Renal pelvis (tissue), 12 donors: ENCODE data around the gene PPP1R37. TPM values are rescaled to one million over a fixed set of nuclear protein-coding genes. Genes with fewer than 3 reads are reported as not detected.

Source experiments
- DNase-seq: peaks from one replicate; pipeline ENCODE4 v3.0.0-alpha.2; 2013
- long read RNA-seq, 16 experiments: transcript quantifications; one replicate each; lab custom pipeline, GENCODE V29; 2026
- polyA plus RNA-seq, 3 donors: library from polyadenylated mRNA; unstranded; fragments of 120-200 nt; gene quantifications; one replicate each; pipeline ENCODE4 v1.2.1, GENCODE V29; 2013; ENCODE audit not compliant: insufficient read length in 3 of 3

PPP1R37 gene
- 10 to 100 TPM; 31.8 to 37.5 (median 35.4) TPM for polyA plus RNA-seq
- long read RNA-seq, donor 1, transcript PPP1R37-201 (13 exons, 3,163 nt) = major isoform, 11 of 15 reads
- long read RNA-seq, donor 1, partial matches to known transcripts = 0 of 15 reads
- long read RNA-seq, donor 1, other reads (novel, unspliced or antisense) = 0 of 15 reads
- long read RNA-seq, donor 2, transcript PPP1R37-201 (13 exons, 3,163 nt) = major isoform, 7 of 10 reads
- long read RNA-seq, donor 2, partial matches to known transcripts = 0 of 10 reads
- long read RNA-seq, donor 2, other reads (novel, unspliced or antisense) = 0 of 10 reads
- long read RNA-seq, donor 3, transcript PPP1R37-204 (3 exons, 1,719 nt) = major isoform, 5 of 31 reads
- long read RNA-seq, donor 3, transcript PPP1R37-201 (13 exons, 3,163 nt) = major isoform, 5 of 31 reads
- long read RNA-seq, donor 3, partial matches to known transcripts = 21 of 31 reads
- long read RNA-seq, donor 3, other reads (novel, unspliced or antisense) = 0 of 31 reads
- long read RNA-seq, donor 4, transcript PPP1R37-201 (13 exons, 3,163 nt) = major isoform, 5 of 6 reads
- long read RNA-seq, donor 4, partial matches to known transcripts = 0 of 6 reads
- long read RNA-seq, donor 4, other reads (novel, unspliced or antisense) = 0 of 6 reads
- long read RNA-seq, donor 5, partial matches to known transcripts = 0 of 5 reads
- long read RNA-seq, donor 5, other reads (novel, unspliced or antisense) = 0 of 5 reads
- long read RNA-seq, donor 6, partial matches to known transcripts = 0 of 4 reads
- long read RNA-seq, donor 6, other reads (novel, unspliced or antisense) = 0 of 4 reads
- long read RNA-seq, donor 7, transcript PPP1R37-201 (13 exons, 3,163 nt) = major isoform, 6 of 44 reads
- long read RNA-seq, donor 7, partial matches to known transcripts = 34 of 44 reads
- long read RNA-seq, donor 7, other reads (novel, unspliced or antisense) = 0 of 44 reads
- long read RNA-seq, donor 8, partial matches to known transcripts = 5 of 8 reads
- long read RNA-seq, donor 8, other reads (novel, unspliced or antisense) = 0 of 8 reads
- long read RNA-seq, donor 9, transcript PPP1R37-201 (13 exons, 3,163 nt) = major isoform, 7 of 12 reads
- long read RNA-seq, donor 9, transcript PPP1R37-204 (3 exons, 1,719 nt) = minor isoform, 5 of 12 reads
- long read RNA-seq, donor 9, partial matches to known transcripts = 0 of 12 reads
- long read RNA-seq, donor 9, other reads (novel, unspliced or antisense) = 0 of 12 reads
- long read RNA-seq, donor 10, transcript PPP1R37-201 (13 exons, 3,163 nt) = major isoform, 5 of 30 reads
- long read RNA-seq, donor 10, partial matches to known transcripts = 22 of 30 reads
- long read RNA-seq, donor 10, other reads (novel, unspliced or antisense) = 0 of 30 reads
- long read RNA-seq, donor 11, transcript PPP1R37-201 (13 exons, 3,163 nt) = major isoform, 10 of 13 reads
- long read RNA-seq, donor 11, partial matches to known transcripts = 0 of 13 reads
- long read RNA-seq, donor 11, other reads (novel, unspliced or antisense) = 0 of 13 reads
- long read RNA-seq, donor 12, transcript PPP1R37-201 (13 exons, 3,163 nt) = major isoform, 12 of 38 reads
- long read RNA-seq, donor 12, transcript PPP1R37-204 (3 exons, 1,719 nt) = minor isoform, 6 of 38 reads
- long read RNA-seq, donor 12, partial matches to known transcripts = 20 of 38 reads
- long read RNA-seq, donor 12, other reads (novel, unspliced or antisense) = 0 of 38 reads
- long read RNA-seq, donor 13, transcript PPP1R37-201 (13 exons, 3,163 nt) = major isoform, 6 of 8 reads
- long read RNA-seq, donor 13, partial matches to known transcripts = 0 of 8 reads
- long read RNA-seq, donor 13, other reads (novel, unspliced or antisense) = 0 of 8 reads
- long read RNA-seq, donor 14 = 0 reads
- long read RNA-seq, donor 15, transcript PPP1R37-204 (3 exons, 1,719 nt) = minor isoform, 6 of 19 reads
- long read RNA-seq, donor 15, transcript PPP1R37-201 (13 exons, 3,163 nt) = major isoform, 13 of 19 reads
- long read RNA-seq, donor 15, partial matches to known transcripts = 0 of 19 reads
- long read RNA-seq, donor 15, other reads (novel, unspliced or antisense) = 0 of 19 reads
- long read RNA-seq, donor 16, partial matches to known transcripts = 0 of 7 reads
- long read RNA-seq, donor 16, other reads (novel, unspliced or antisense) = 0 of 7 reads

- peak; percentile 97 for DNase-seq
These were observed at the start of gene PPP1R37 for GRCh38 chr19:45092747-45093678. PPP1R37 (plus strand) TSS chr19:45093179; CDS start chr19:45093326, 147 bp downstream.

GRCh38 chr19:45045671-45046353 lies 47.2 kb upstream of the PPP1R37 start:
- no peak for DNase-seq

- no peak for DNase-seq
These were observed 46.6 kb upstream of the PPP1R37 start for GRCh38 chr19:45046355-45046754.

- DNase-seq = no peak
These were observed 45.7 kb upstream of the PPP1R37 start for GRCh38 chr19:45047188-45047797.

GRCh38 chr19:45049073-45049736 lies 43.8 kb upstream of the PPP1R37 start:
- no peak for DNase-seq

GRCh38 chr19:45050036-45050435 lies 42.9 kb upstream of the PPP1R37 start:
- DNase-seq = no peak

GRCh38 chr19:45051929-45052579 lies 40.9 kb upstream of the PPP1R37 start:
- no peak for DNase-seq

GRCh38 chr19:45056831-45057230 lies 36.1 kb upstream of the PPP1R37 start:
- no peak for DNase-seq

- no peak for DNase-seq
These were observed 35.5 kb upstream of the PPP1R37 start for GRCh38 chr19:45057444-45057843.

- no peak for DNase-seq
These were observed 34.3 kb upstream of the PPP1R37 start for GRCh38 chr19:45058622-45059159.

GRCh38 chr19:45059258-45059965 lies 33.6 kb upstream of the PPP1R37 start:
- no peak for DNase-seq

- DNase-seq = no peak
These were observed 31.0 kb upstream of the PPP1R37 start for GRCh38 chr19:45061965-45062364.

- DNase-seq = no peak
These were observed 28.9 kb upstream of the PPP1R37 start for GRCh38 chr19:45063851-45064801.

- no peak for DNase-seq
These were observed 25.9 kb upstream of the PPP1R37 start for GRCh38 chr19:45066921-45067661.
